Uterus (tissue), 4 donors: Measurements from ENCODE around the gene ZNF770. TPM values are rescaled to one million over a fixed set of nuclear protein-coding genes. Genes with fewer than 3 reads are reported as not detected.

Source experiments
- DNase-seq, 2 donors: peaks; one replicate each; pipeline ENCODE4 v3.0.0-alpha.2; 2019 to 2020
- H3K27ac ChIP-seq, 2 donors: fragments of 200-600 bp; sonication (generic); 1 replicate in 1 of 2; 2 replicates in 1 of 2; pipeline ENCODE4 v1.5.1; 2016 to 2018
- H3K27me3 ChIP-seq, 2 donors: fragments of 200-600 bp; sonication (generic); one replicate each; pipeline ENCODE4 v1.5.1; 2018 to 2019; ENCODE audit warnings: control low read depth in 1 of 2
- H3K36me3 ChIP-seq, 2 donors: fragments of 200-600 bp; sonication (generic); one replicate each; pipeline ENCODE4 v1.5.1; 2019; ENCODE audit warnings: control low read depth in 1 of 2
- H3K4me1 ChIP-seq, 2 donors: fragments of 200-600 bp; sonication (generic); one replicate each; pipeline ENCODE4 v1.5.1; 2018 to 2019; ENCODE audit warnings: control low read depth in 1 of 2
- H3K4me3 ChIP-seq, 2 donors: fragments of 200-600 bp; sonication (generic); 1 replicate in 1 of 2; 2 replicates in 1 of 2; pipeline ENCODE4 v1.5.1; 2018 to 2019; ENCODE audit warnings: mild to moderate bottlenecking in 1 of 2
- H3K9me3 ChIP-seq, 2 donors: fragments of 200-600 bp; sonication (generic); one replicate each; pipeline ENCODE4 v1.5.1; 2019; ENCODE audit warnings: control low read depth in 1 of 2
- POLR2A ChIP-seq, 2 donors: fragments of 450-650 bp; IDR thresholded peaks; one replicate each; pipeline ENCODE4 v1.6.1; 2016; ENCODE audit warnings: antibody characterized with exemption in 2 of 2, mild to moderate bottlenecking in 1 of 2, moderate library complexity in 1 of 2
- intact Hi-C: fragments of 100-400 bp; cut with DNase I; formaldehyde crosslinking; loops from one replicate; pipeline ENCODE4 v1.15.1; 2023; ENCODE audit warnings: low total_unique reads
- total RNA-seq, 4 donors: library from RNA; depleted of rRNA in 3 of 4; stranded (reverse); fragments of >200 nt in 3 of 4; gene quantifications; one replicate each; pipeline versions ENCODE4 v1.1.0 to v1.2.4, GENCODE V29; 2014 to 2023
- TF ChIP-seq, protein P1 (sequence below), 4 experiments: fragments of 200-600 bp in 2 of 4; fragments of 450-650 bp in 2 of 4; sonication (generic) in 2 of 4; IDR thresholded peaks; one replicate each; pipeline ENCODE4 v1.5.1; 2016 to 2019; ENCODE audit warnings: antibody characterized with exemption in 4 of 4, mild to moderate bottlenecking in 2 of 4, moderate library complexity in 1 of 4
- donor health status: DM: yes; HTN: yes; CAD: no.

ZNF770 gene
- total RNA-seq, 4 donors from 2014 or later, result 18.4 to 86.1 (median 33.4) TPM

DNA sequence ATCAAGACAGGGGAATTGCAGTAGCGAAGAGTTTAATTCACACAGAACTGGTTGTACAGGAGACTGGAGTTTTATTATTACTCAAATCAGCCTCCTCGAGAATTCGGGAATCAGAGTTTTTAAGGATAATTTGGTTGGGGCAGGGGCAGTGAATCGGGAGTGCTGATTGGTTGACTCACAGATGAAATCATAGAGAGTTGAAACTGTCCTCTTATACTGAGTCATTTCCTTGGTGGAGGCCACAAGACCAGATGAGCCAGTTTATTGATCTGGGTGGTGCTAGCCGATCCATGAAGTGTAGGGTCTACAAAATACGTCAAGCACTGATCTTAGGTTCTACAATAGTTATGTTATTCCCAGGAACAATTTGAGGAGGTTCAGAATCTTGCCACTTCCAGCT lies 5.3 kb upstream of the ZNF770 start:
- H3K4me3 ChIP-seq, result no peak overlapping the region
- intact Hi-C loops, result no loop called here
- no peaks in the 10 kb centered on the region for H3K4me1 ChIP-seq
- TF ChIP-seq POLR2A (IDR thresholded peaks at IDR 0.05), result no peak
- TF ChIP-seq, protein P1, sequence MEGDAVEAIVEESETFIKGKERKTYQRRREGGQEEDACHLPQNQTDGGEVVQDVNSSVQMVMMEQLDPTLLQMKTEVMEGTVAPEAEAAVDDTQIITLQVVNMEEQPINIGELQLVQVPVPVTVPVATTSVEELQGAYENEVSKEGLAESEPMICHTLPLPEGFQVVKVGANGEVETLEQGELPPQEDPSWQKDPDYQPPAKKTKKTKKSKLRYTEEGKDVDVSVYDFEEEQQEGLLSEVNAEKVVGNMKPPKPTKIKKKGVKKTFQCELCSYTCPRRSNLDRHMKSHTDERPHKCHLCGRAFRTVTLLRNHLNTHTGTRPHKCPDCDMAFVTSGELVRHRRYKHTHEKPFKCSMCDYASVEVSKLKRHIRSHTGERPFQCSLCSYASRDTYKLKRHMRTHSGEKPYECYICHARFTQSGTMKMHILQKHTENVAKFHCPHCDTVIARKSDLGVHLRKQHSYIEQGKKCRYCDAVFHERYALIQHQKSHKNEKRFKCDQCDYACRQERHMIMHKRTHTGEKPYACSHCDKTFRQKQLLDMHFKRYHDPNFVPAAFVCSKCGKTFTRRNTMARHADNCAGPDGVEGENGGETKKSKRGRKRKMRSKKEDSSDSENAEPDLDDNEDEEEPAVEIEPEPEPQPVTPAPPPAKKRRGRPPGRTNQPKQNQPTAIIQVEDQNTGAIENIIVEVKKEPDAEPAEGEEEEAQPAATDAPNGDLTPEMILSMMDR (IDR thresholded peaks at IDR 0.05), result no peak
- DNase-seq, result no peak
- H3K27ac ChIP-seq, result no peak overlapping the region
- no peaks in the 10 kb centered on the region for H3K27me3 ChIP-seq
- H3K36me3 ChIP-seq, result no peaks in the 10 kb centered on the region
- no peaks in the 10 kb centered on the region for H3K9me3 ChIP-seq

- DNase-seq, result no peak
- peak overlapping the region; percentile 85 to 90 for H3K4me3 ChIP-seq
- no peaks in the 10 kb centered on the region for H3K9me3 ChIP-seq
- H3K4me1 ChIP-seq, result peaks cover 6 to 8% of the 10 kb centered on the region in 2 donors
- H3K27ac ChIP-seq, result peak overlapping the region; percentile 95 to 97
- no peaks in the 10 kb centered on the region for H3K27me3 ChIP-seq
- no peak for TF ChIP-seq POLR2A (IDR thresholded peaks at IDR 0.05)
- TF ChIP-seq, protein P1 (IDR thresholded peaks at IDR 0.05), result no peak
- intact Hi-C loops, result no loop called here
- no peaks in the 10 kb centered on the region for H3K36me3 ChIP-seq
Observed at GRCh38 chr15:34987609-34988026, 469 bp downstream of the ZNF770 start.

- no peaks in the 10 kb centered on the region for H3K36me3 ChIP-seq
- peak overlapping the region; percentile 85 to 90 for H3K4me3 ChIP-seq
- H3K27ac ChIP-seq, result peak overlapping the region; percentile 95 to 97
- peaks cover 6 to 8% of the 10 kb centered on the region in 2 donors for H3K4me1 ChIP-seq
- H3K9me3 ChIP-seq, result no peaks in the 10 kb centered on the region
- no peak for DNase-seq
- intact Hi-C loops, result no loop called here
- H3K27me3 ChIP-seq, result no peaks in the 10 kb centered on the region
- TF ChIP-seq POLR2A (IDR thresholded peaks at IDR 0.05), result no peak
- TF ChIP-seq, protein P1 (IDR thresholded peaks at IDR 0.05), result no peak
Observed at GRCh38 chr15:34986771-34987480, 1.2 kb downstream of the ZNF770 start.

DNA sequence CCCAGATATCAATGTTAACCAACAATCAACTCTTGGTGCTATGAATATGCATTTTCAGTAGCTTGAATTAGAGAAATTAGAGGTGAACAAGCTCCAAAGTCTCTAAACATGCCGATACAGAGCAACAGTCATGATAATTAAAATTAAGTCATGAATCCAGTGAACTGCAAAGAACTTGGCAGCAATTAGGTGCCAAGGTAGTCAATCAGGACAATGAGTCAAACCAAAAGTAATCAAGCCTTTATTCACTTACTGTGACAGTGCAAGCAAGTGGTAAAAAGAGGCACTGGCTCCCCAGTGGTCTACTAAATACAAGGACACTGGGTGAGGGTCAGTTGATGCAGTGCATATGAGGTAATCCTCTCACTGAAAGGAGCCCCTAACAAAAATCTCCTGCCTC lies 1.8 kb downstream of the ZNF770 start:
- H3K4me1 ChIP-seq, result peaks cover 6 to 8% of the 10 kb centered on the region in 2 donors
- no peak for DNase-seq
- intact Hi-C loops, result no loop called here
- H3K4me3 ChIP-seq, result peak overlapping the region in 1 of 2 donors; percentile 90
- H3K27me3 ChIP-seq, result no peaks in the 10 kb centered on the region
- no peaks in the 10 kb centered on the region for H3K9me3 ChIP-seq
- no peaks in the 10 kb centered on the region for H3K36me3 ChIP-seq
- no peak overlapping the region for H3K27ac ChIP-seq
- TF ChIP-seq, protein P1 (IDR thresholded peaks at IDR 0.05), result no peak
- TF ChIP-seq POLR2A (IDR thresholded peaks at IDR 0.05), result no peak

GRCh38 chr15:34984889-34985630 lies 3.0 kb downstream of the ZNF770 start:
- intact Hi-C loops, result no loop called here
- H3K4me3 ChIP-seq, result no peak overlapping the region

More at GRCh38 chr15:34984889-34985630, 3.0 kb downstream of the ZNF770 start:
- Histone ChIP-seq H3K27me3 (no peaks in the 10 kb centered on the region), H3K9me3 (no peaks in the 10 kb centered on the region), H3K27ac (no peak overlapping the region), H3K36me3 (no peaks in the 10 kb centered on the region), H3K4me1 (peaks cover 6 to 8% of the 10 kb centered on the region in 2 donors)
- TF ChIP-seq, protein P1 (IDR thresholded peaks at IDR 0.05), result no peak
- TF ChIP-seq POLR2A (IDR thresholded peaks at IDR 0.05), result no peak
- DNase-seq, result no peak
